Immature natural killer cell (primary cell): Measurements from ENCODE around the gene CHD9NB. TPM values are rescaled to one million over a fixed set of nuclear protein-coding genes. Genes with fewer than 3 reads are reported as not detected.

Experiments
- DNase-seq, 3 donors: peaks; one replicate each; pipeline ENCODE4 v3.0.0; 2022; ENCODE audit warnings: mixed read lengths in 1 of 3
- H3K27ac Mint-ChIP-seq, 6 donors: one replicate each; pipeline ENCODE4 v1.8.0; 2020; ENCODE audit warnings: mixed read lengths in 6 of 6, mild to moderate bottlenecking in 5 of 6, inconsistent platforms in 4 of 6, moderate library complexity in 3 of 6
- H3K27me3 Mint-ChIP-seq, 3 donors: one replicate each; pipeline ENCODE4 v1.8.0; 2020 to 2021; ENCODE audit warnings: low read depth in 3 of 3, mild to moderate bottlenecking in 3 of 3, mixed read lengths in 3 of 3, moderate library complexity in 3 of 3, inconsistent platforms in 1 of 3
- H3K36me3 Mint-ChIP-seq, 3 donors: one replicate each; pipeline ENCODE4 v1.8.0; 2020; ENCODE audit warnings: mixed read lengths in 3 of 3, inconsistent platforms in 2 of 3, mild to moderate bottlenecking in 2 of 3
- H3K4me1 Mint-ChIP-seq, 2 donors: one replicate each; pipeline ENCODE4 v1.8.0; 2020; ENCODE audit warnings: inconsistent platforms in 2 of 2, mild to moderate bottlenecking in 2 of 2, mixed read lengths in 2 of 2, moderate library complexity in 1 of 2
- H3K4me3 Mint-ChIP-seq, 5 donors: one replicate each; pipeline ENCODE4 v1.8.0; 2020; ENCODE audit warnings: mild to moderate bottlenecking in 5 of 5, mixed read lengths in 5 of 5, inconsistent platforms in 3 of 5, moderate library complexity in 3 of 5
- H3K9me3 Mint-ChIP-seq, 6 donors: one replicate each; pipeline ENCODE4 v1.8.0; 2020; ENCODE audit warnings: mild to moderate bottlenecking in 6 of 6, mixed read lengths in 6 of 6, inconsistent platforms in 4 of 6, moderate library complexity in 3 of 6
- polyA plus RNA-seq, 3 donors: library from polyadenylated mRNA; unstranded; fragments of 300-500 nt; fragmentation: Illumina TruSeq; gene quantifications; one replicate each; pipeline ENCODE4 v1.2.3, GENCODE V29; 2021

CHD9NB gene
- polyA plus RNA-seq, 3 donors from 2014 or later = not detected

DNA sequence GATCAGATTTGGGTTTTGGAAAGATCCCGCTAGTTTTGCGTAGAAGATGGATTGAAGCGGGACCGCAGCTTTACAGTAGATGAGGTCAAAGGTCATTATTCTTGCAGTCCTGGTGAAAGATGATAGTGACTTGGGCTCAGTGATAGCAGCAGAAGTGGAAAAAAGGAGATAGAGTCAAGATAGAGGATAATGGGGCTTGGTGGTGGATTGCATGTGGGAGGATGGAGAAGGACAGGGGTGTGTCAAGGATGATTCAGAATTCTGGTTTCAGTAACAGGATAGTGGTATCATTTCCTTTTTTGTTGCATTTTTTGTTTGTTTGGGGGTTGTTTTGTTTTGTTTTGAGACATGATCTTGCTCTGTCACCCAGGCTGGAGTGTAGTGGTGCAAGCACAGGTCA is 28.7 kb downstream of the CHD9NB start:
- no peak overlapping the region for H3K27ac Mint-ChIP-seq
- H3K27me3 Mint-ChIP-seq = peaks cover 0 to 4% (median 3%) of the 10 kb centered on the region in 3 donors
- no peaks in the 10 kb centered on the region for H3K4me1 Mint-ChIP-seq
- H3K4me3 Mint-ChIP-seq = no peak overlapping the region
- peaks cover 0 to 2% (median 0%) of the 10 kb centered on the region in 6 donors for H3K9me3 Mint-ChIP-seq
- no peaks in the 10 kb centered on the region for H3K36me3 Mint-ChIP-seq
- no peak for DNase-seq

DNA sequence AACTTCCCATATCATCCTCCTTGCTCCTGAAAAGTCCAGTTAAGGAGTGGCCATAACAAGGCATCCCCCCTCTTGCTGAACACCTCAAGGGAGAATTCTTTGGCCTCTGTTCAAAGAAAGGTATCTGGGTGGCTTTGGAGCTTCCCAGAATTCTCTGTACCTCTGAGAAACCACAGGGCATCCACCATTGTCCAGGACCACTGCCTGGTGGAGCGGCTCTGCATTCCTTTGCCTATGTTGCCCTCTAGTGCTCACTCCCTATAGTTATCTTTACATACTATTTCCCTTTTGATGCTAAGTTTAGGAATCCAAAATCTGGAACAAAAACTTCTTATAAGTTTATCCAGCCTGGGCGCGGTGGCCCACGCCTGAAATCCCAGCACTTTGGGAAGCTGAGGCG is 30.3 kb downstream of the CHD9NB start:
- no peak for DNase-seq
- H3K27me3 Mint-ChIP-seq = peaks cover 0 to 4% (median 2%) of the 10 kb centered on the region in 3 donors
- H3K4me1 Mint-ChIP-seq = no peaks in the 10 kb centered on the region
- H3K27ac Mint-ChIP-seq = no peak overlapping the region
- H3K36me3 Mint-ChIP-seq = no peaks in the 10 kb centered on the region
- peaks cover 0 to 2% (median 0%) of the 10 kb centered on the region in 6 donors for H3K9me3 Mint-ChIP-seq
- no peak overlapping the region for H3K4me3 Mint-ChIP-seq

DNA sequence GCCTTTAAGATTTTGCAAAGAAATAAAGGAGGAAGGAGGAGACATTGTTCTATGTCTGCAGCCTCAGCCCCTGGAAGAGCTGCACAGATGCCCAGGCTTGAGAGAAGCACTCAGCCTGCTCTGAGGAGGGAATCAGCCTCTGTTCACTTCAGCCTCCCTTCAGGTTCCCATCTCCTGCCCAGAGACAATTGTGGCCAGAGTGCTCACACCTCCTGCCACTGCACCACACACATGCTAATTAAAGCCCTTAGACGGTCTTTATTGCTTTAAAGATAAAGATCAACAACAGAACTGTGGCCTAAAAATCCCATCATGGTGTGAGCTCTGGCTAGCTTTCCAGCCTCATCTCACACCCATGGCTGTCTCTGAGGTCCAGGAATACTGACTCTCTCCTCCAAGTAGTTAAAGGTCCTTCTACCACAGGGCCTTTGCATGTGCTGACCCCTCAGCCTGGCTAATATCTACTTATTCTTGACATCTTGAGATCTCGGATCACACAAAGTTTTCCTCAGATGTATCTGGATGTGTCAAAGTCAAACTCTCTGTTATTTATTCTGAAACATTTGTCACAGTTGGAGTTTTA is 33.8 kb downstream of the CHD9NB start:
- Mint-ChIP-seq H3K4me3 (no peak overlapping the region), H3K27me3 (peaks cover 4 to 8% (median 5%) of the 10 kb centered on the region in 3 donors), H3K4me1 (no peaks in the 10 kb centered on the region), H3K36me3 (no peaks in the 10 kb centered on the region), H3K27ac (no peak overlapping the region), H3K9me3 (peaks cover 0 to 2% (median 0%) of the 10 kb centered on the region in 6 donors)
- no peak for DNase-seq

DNA sequence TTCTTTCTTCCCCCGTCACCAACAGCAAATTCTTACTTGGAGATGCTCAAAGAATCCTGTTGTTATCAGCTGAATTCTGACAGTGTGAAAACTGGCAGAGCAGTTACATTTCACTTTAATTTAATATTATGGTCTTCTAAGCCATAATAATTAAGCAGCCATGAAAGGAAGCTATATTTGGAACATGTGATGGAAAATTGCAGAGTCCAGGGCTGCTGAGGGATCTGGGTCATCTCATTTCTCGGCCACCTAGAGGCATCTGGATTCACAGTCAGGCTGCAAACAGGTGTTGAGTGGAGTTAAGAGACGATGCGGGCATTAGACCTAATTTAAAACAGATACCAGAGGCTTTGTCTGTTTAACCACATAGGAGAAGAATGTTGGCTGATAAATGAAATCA is 38.4 kb downstream of the CHD9NB start:
- Mint-ChIP-seq H3K4me1 (no peaks in the 10 kb centered on the region), H3K36me3 (no peaks in the 10 kb centered on the region), H3K27me3 (peaks cover 5 to 12% (median 6%) of the 10 kb centered on the region in 3 donors), H3K4me3 (no peak overlapping the region), H3K9me3 (no peaks in the 10 kb centered on the region), H3K27ac (no peak overlapping the region)
- no peak for DNase-seq

DNA sequence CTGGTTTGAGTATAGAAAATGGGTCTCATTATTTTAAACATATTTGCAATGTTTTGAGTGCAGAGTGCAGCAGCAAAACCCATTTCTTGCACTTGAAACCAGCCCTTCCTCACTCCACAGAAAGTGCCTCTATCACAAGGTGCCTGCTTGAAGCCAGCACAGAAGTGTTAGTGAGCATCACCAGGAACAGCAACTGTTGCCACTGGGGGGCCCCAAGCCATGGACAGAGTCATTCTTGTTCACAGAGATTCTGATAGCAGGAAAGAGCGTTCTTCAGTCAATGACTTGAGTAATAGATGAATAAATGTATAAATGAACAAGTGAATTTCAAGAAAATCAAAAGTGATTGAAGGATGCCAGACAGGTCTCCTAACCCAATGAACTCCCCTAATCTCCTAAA is 45.6 kb downstream of the CHD9NB start:
- H3K36me3 Mint-ChIP-seq = no peaks in the 10 kb centered on the region
- H3K27ac Mint-ChIP-seq = no peak overlapping the region
- peaks cover 0 to 2% (median 0%) of the 10 kb centered on the region in 6 donors for H3K9me3 Mint-ChIP-seq
- DNase-seq = no peak
- peaks cover 7 to 8% (median 7%) of the 10 kb centered on the region in 3 donors for H3K27me3 Mint-ChIP-seq
- H3K4me1 Mint-ChIP-seq = no peaks in the 10 kb centered on the region
- H3K4me3 Mint-ChIP-seq = no peak overlapping the region

DNA sequence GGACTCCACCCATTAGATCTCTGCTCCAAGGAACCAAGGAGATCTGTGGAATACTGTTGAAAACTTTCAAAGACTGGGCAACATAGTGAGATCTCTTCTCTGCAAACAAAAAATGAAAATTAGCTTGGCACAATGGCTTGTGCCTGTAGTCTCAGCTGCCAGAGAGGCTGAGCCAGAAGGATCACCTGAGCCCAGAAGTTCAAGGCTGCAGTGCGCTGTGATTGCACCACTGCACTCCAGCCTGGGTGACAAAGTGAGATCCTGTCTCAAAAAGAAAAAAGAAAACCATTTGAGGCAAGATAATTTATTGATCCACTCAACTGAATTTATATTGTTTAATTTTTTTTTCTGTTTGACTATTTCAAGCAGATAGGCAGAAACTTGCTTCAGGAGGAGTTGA is 54.8 kb downstream of the CHD9NB start:
- Mint-ChIP-seq H3K27ac (no peak overlapping the region), H3K4me3 (no peak overlapping the region), H3K9me3 (peaks cover 0 to 2% (median 0%) of the 10 kb centered on the region in 6 donors), H3K27me3 (peaks cover 2 to 3% (median 3%) of the 10 kb centered on the region in 3 donors), H3K36me3 (no peaks in the 10 kb centered on the region), H3K4me1 (no peaks in the 10 kb centered on the region)
- DNase-seq = no peak

DNA sequence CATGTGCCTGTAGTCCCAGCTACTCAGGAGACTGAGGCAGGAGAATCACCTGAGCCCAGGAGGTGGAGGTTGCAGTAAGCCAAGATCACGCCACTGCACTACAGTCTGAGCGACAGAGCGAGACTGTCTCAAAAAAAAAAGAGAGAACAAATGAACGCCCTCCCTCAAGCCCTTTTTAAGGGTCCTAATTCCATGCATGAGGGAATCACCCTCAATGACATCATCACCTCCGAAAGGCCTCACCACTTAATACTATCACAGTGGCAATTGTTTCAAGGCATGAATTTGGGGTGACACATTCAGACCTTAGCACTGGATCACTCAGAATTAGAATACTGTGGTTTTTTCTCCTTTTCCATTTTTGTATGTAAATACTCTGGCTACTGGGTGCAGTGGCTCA is 57.8 kb downstream of the CHD9NB start:
- peaks cover 0 to 2% (median 0%) of the 10 kb centered on the region in 6 donors for H3K9me3 Mint-ChIP-seq
- H3K4me3 Mint-ChIP-seq = no peak overlapping the region
- no peaks in the 10 kb centered on the region for H3K4me1 Mint-ChIP-seq
- peaks cover 0 to 5% (median 2%) of the 10 kb centered on the region in 3 donors for H3K27me3 Mint-ChIP-seq
- H3K27ac Mint-ChIP-seq = no peak overlapping the region
- H3K36me3 Mint-ChIP-seq = no peaks in the 10 kb centered on the region
- no peak for DNase-seq

DNA sequence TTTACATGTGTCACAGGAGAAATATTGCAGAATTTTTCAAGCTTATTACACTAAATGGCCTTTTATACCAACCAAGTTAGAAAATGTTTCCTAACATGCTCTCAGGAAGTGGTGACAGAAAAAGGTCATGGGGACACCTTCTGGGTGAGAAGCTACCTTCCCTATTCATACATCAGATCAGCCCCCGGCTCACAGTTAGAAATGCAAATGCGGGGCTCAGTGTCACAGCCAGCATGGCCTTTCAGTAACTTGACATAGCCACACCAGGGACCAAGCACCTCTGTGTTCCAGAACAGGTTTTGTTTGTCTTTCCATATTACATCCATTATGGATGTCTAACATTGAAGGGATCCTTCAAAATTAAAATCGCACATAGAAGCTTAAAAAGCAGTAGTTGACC is 59.5 kb downstream of the CHD9NB start:
- Mint-ChIP-seq H3K27ac (no peak overlapping the region), H3K36me3 (no peaks in the 10 kb centered on the region), H3K9me3 (peaks cover 0 to 2% (median 0%) of the 10 kb centered on the region in 6 donors), H3K27me3 (peaks cover 2 to 7% (median 2%) of the 10 kb centered on the region in 3 donors), H3K4me1 (no peaks in the 10 kb centered on the region), H3K4me3 (no peak overlapping the region)
- no peak for DNase-seq

DNA sequence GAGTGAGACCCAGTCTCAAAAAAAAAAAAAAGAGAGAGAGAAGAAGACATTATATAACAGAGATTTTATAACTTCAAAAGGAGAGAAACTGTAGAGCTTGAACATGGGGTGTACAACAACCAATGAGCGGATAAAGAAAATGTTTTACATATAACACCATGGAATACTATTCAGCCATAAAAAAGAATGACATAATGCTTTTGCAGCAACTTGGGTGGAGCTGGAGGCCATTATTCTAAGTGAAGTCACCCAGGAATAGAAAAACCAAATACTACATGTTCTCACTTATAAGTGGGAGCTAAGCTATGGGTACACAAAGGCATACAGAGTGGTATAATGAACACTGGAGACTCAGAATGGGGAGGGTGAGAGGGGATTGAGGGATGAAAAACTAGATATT is 61.1 kb downstream of the CHD9NB start:
- Mint-ChIP-seq H3K36me3 (no peaks in the 10 kb centered on the region), H3K9me3 (peaks cover 0 to 2% (median 0%) of the 10 kb centered on the region in 6 donors), H3K27ac (no peak overlapping the region), H3K4me1 (no peaks in the 10 kb centered on the region), H3K27me3 (peaks cover 2 to 7% (median 2%) of the 10 kb centered on the region in 3 donors), H3K4me3 (no peak overlapping the region)
- DNase-seq = no peak

Other genes with a start within 250 kb of the CHD9NB start
- gene CHD9, start 2.1 kb upstream of the CHD9NB start, polyA plus RNA-seq = 10 to 100 TPM; 47.1 to 68.6 (median 48.5) TPM